Measurements from ENCODE around the gene TBCK.

DNA sequence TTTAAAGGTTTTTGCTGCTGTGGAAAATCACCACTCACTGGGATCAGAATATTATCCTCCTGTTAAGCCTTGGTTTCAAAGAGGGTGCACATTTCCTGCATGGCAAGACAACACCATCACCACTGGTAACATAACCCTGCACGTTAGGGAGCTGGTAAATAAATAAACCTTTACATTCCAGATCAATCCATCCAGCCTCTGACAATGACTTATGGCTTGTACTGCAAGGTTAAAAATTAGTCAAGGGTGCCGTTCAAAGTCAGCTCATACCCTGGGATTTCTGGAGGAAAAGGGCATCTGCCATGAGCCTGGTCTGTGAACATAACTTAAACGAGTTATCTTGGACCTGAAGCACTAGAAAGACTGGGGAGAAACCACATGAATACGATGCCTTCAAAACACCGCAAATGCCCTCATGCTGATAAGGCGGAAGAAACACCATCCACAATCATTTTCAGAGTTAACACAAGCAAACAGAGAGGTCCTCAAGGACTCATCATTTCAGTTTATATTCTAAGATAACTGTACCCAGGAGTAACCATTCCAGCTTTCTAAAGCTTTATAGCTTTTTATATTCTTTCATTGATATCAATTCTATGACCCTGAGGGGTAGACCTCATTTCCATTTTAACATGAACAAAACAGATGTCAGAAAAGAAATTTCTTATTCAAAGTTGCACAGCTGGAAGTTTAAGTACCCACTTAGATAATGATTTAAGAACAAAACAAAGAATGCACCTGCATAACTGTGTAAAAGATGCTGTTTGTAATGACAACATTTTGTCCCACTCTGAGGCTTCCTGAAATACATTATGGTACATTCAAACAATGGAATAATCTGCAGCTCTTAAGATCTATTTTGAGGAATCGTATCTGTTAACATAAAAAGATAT, 317.6 kb downstream of the TBCK start:
- TF ChIP-seq CTCF (IDR thresholded peaks at IDR 0.05) (no peak), POLR2A (IDR thresholded peaks at IDR 0.05) (no peak)

All from lower leg skin (tissue), 3 donors.